ENCODE measurements around the gene CTTN.

DNA sequence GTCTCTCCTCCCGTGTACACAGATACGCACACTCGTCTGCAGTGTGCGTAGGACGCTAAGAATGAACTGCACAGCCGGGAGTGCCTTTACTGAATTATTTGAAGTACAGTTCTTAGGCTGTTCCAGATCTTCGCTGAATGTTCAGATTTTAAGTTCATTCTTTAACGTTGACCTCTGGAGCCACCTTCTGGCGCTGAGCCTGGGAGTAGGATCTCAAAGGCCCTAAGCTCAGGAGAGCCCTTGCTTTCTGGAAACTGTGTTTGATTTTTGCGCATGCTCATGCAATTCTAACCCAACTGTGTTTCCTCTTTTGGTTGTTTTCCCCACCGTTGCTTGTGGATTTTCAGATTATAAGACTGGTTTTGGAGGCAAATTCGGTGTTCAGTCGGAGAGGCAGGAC is 22.8 kb downstream of the CTTN start:
- TF ChIP-seq POLR2A (IDR thresholded peaks at IDR 0.05), result no peak
- TF ChIP-seq EP300 (IDR thresholded peaks at IDR 0.05), result no peak
- TF ChIP-seq, protein P1, sequence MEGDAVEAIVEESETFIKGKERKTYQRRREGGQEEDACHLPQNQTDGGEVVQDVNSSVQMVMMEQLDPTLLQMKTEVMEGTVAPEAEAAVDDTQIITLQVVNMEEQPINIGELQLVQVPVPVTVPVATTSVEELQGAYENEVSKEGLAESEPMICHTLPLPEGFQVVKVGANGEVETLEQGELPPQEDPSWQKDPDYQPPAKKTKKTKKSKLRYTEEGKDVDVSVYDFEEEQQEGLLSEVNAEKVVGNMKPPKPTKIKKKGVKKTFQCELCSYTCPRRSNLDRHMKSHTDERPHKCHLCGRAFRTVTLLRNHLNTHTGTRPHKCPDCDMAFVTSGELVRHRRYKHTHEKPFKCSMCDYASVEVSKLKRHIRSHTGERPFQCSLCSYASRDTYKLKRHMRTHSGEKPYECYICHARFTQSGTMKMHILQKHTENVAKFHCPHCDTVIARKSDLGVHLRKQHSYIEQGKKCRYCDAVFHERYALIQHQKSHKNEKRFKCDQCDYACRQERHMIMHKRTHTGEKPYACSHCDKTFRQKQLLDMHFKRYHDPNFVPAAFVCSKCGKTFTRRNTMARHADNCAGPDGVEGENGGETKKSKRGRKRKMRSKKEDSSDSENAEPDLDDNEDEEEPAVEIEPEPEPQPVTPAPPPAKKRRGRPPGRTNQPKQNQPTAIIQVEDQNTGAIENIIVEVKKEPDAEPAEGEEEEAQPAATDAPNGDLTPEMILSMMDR (IDR thresholded peaks at IDR 0.05), result no peak
- TF ChIP-seq POLR2AphosphoS5 (IDR thresholded peaks at IDR 0.05), result no peak
